ENCODE results near the gene GPR63.

Gene GPR63

DNA sequence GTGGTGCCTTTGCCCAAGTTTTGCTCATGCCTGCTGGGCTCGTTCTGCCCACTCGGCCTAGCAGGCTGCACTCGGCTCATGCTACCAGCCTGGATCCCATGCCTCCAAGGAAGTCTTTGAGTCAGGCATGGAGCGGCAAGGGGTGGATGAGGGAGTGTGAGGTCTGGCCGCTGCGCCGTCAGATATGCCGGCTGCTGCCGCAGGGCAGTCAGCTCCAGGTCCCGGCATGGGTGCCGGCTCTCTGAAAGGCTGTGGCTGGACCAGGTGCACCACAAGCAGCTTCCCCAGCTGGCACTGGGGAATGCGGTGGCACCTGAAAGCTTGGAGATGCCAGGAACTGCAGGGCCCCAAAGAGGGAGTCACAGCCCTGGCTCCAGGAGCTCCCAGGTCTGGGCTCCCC, 75.5 kb downstream of the GPR63 start:
- TF ChIP-seq, protein P1, sequence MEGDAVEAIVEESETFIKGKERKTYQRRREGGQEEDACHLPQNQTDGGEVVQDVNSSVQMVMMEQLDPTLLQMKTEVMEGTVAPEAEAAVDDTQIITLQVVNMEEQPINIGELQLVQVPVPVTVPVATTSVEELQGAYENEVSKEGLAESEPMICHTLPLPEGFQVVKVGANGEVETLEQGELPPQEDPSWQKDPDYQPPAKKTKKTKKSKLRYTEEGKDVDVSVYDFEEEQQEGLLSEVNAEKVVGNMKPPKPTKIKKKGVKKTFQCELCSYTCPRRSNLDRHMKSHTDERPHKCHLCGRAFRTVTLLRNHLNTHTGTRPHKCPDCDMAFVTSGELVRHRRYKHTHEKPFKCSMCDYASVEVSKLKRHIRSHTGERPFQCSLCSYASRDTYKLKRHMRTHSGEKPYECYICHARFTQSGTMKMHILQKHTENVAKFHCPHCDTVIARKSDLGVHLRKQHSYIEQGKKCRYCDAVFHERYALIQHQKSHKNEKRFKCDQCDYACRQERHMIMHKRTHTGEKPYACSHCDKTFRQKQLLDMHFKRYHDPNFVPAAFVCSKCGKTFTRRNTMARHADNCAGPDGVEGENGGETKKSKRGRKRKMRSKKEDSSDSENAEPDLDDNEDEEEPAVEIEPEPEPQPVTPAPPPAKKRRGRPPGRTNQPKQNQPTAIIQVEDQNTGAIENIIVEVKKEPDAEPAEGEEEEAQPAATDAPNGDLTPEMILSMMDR (conservative IDR thresholded peaks at IDR 0.05) = no peak

DNA sequence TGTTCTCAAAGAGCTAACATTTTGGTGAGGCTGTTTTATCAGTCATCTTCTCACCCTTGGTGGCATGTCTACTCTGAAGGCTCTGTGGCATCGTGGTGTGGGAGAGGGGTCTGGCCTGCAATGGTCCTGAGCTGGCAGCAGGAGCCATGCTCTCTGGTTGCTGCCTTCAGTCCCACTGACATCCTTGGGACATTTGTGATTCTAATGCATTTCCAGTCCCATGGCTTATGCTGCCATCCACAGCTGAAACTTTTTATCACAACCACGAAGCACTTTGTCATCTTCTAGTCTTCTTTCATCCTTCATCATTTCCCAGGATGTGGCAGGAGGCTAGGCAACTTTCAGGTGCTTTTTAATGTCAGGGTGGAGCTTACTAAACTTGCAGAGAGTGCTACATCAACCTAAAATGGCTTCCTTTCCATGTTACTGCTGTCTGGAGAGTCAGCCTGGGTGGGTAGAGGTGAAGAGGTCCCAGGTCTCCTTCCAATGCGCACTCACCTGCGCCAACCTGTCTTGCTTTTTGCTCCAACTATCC, 77.1 kb downstream of the GPR63 start:
- TF ChIP-seq, protein P1 (conservative IDR thresholded peaks at IDR 0.05) = peak; percentile 28
- no peak overlapping the region for H3K27ac ChIP-seq

More for the DNA sequence above, 75.5 kb downstream of the GPR63 start:
- H3K27ac ChIP-seq = no peak overlapping the region

DNA sequence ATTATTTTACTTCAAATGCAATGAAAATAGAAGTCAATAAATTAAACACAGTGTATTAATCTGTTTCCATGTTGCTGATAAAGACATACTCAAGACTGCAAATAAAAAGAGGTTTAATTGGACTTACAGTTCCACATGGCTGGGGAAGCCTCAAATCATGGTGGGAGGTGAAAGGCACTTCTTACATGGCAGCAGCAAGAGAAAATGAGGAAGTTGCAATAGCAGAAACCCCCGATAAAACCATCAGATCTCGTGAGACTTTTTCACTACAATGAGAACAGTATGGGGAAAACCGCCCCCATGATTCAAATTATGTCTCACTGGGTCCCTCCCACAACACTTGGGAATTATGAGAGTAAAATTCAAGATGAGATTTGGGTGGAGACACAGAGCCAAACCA, 82.2 kb downstream of the GPR63 start:
- H3K27ac ChIP-seq = no peak overlapping the region
- TF ChIP-seq, protein P1 (conservative IDR thresholded peaks at IDR 0.05) = no peak

DNA sequence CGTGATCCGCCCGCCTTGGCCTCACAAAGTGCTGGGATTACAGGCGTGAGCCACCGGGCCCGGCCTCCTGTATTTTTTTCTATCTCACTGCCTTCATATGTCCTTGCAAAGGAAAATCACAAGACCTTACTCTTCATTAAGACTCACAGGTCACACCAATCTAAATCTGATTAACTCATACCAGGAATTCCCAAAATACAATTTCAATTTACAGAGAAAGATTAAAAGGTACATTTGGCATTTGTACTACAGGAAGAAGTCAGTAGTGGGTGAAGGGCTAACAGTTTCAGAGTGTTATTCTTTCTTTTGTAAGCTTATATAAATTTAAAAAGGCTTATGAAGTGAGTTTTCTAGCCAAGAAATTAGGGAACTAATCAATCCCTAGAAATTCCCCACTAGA, 87.4 kb downstream of the GPR63 start:
- no peak overlapping the region for H3K27ac ChIP-seq
- TF ChIP-seq, protein P1 (conservative IDR thresholded peaks at IDR 0.05) = no peak
